ENCODE data around the gene LRRC56. TPM values are rescaled to one million over a fixed set of nuclear protein-coding genes. Genes with fewer than 3 reads are reported as not detected.

The LRRC56 gene
- total and polyA plus RNA-seq, 2 of the 13 experiments (the other 11 are each of a cell fraction or from before 2014, with no cell fraction given): 0.11 to 0.29 TPM

GRCh38 chr11:532986-533585 lies 4.2 kb upstream of the LRRC56 start:
- CTCF ChIA-PET (ENCODE audit: low intra/inter-chr PET ratio, low total read pairs): no interaction called here
- no TSS peak for BruUV-seq (replicated peaks)
- DNase-seq (ENCODE audit: low spot score): no peak

GRCh38 chr11:533586-534395 lies 3.5 kb upstream of the LRRC56 start:
- no peak overlapping the region for H2AFZ ChIP-seq (ENCODE audit: low read length)
- FAIRE-seq (no peak), ATAC-seq (no peak), DNase-seq (ENCODE audit: low spot score) (no peak)
- peaks cover 4% of the 10 kb centered on the region for H3K79me2 ChIP-seq (ENCODE audit: insufficient read depth, low read length)
- no peaks in the 10 kb centered on the region; the same call in 1 of the 2 replicates for H4K20me1 ChIP-seq (ENCODE audit: insufficient read depth, low read length)
- H3K4me2 ChIP-seq (ENCODE audit: low read depth, low read length): peak overlapping the region; percentile 78
- no peak overlapping the region for H3K27ac ChIP-seq (ENCODE audit: extremely low read length, insufficient read depth, low read length)
- BruUV-seq (replicated peaks): TSS peak; percentile 76
- no peaks in the 10 kb centered on the region for H3K27me3 ChIP-seq (ENCODE audit: control insufficient read depth in 1 of 2, insufficient read depth in 2 of 2, low read length in 2 of 2)
- WGBS (ENCODE audit: low lambda C conversion rate): 95% methylated on average over 26 of the region's 37 CpGs
- H3K4me3 ChIP-seq (replicated peaks in 1 of 3; ENCODE audit: insufficient read depth in 1 of 3, low read depth in 2 of 3, low read length in 3 of 3): peak overlapping the region; percentile 93 to 95 (median 95); a peak in 5 of 6 replicates
- intact Hi-C loops (cut with micrococcal nuclease; ENCODE audit: unreplicated experiment): no loop called here
- peak overlapping the region; percentile 82; the same call in 1 of the 2 replicates for H3K9ac ChIP-seq (ENCODE audit: insufficient read depth, low read depth, low read length)
- ChIA-PET CTCF (ENCODE audit: low intra/inter-chr PET ratio, low total read pairs) (no interaction called here), POLR2A (no interaction called here)
- H3K36me3 ChIP-seq (replicated peaks in 1 of 2; ENCODE audit: control insufficient read depth in 1 of 2, insufficient read depth in 2 of 2, low read length in 2 of 2): peaks cover 10 to 19% of the 10 kb centered on the region in 2 experiments; a peak in 4 of 5 replicates
- in situ Hi-C loops (cut with HindIII; ENCODE audit: extremely low pct_ligation_motif_present, low pct_unique_long_range_greater_than_20kb): no loop called here
- no peaks in the 10 kb centered on the region for H3K9me3 ChIP-seq (ENCODE audit: low read length)
- H3K4me1 ChIP-seq (ENCODE audit: insufficient read depth, low read length): peaks cover 32% of the 10 kb centered on the region
- TF ChIP-seq ZSCAN20 (CRISPR knock-in tag; IDR thresholded peaks at IDR 0.05; ENCODE audit: borderline replicate concordance) (no peak), PRDM10 (CRISPR knock-in tag; IDR thresholded peaks at IDR 0.05; ENCODE audit: low read depth) (no peak), ZNF329 (CRISPR knock-in tag; IDR thresholded peaks at IDR 0.05; ENCODE audit: low read depth) (no peak)
- TF ChIP-seq, protein P1, sequence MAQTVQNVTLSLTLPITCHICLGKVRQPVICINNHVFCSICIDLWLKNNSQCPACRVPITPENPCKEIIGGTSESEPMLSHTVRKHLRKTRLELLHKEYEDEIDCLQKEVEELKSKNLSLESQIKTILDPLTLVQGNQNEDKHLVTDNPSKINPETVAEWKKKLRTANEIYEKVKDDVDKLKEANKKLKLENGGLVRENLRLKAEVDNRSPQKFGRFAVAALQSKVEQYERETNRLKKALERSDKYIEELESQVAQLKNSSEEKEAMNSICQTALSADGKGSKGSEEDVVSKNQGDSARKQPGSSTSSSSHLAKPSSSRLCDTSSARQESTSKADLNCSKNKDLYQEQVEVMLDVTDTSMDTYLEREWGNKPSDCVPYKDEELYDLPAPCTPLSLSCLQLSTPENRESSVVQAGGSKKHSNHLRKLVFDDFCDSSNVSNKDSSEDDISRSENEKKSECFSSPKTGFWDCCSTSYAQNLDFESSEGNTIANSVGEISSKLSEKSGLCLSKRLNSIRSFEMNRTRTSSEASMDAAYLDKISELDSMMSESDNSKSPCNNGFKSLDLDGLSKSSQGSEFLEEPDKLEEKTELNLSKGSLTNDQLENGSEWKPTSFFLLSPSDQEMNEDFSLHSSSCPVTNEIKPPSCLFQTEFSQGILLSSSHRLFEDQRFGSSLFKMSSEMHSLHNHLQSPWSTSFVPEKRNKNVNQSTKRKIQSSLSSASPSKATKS (CRISPR knock-in tag; IDR thresholded peaks at IDR 0.05): no peak
- TF ChIP-seq, protein P2, sequence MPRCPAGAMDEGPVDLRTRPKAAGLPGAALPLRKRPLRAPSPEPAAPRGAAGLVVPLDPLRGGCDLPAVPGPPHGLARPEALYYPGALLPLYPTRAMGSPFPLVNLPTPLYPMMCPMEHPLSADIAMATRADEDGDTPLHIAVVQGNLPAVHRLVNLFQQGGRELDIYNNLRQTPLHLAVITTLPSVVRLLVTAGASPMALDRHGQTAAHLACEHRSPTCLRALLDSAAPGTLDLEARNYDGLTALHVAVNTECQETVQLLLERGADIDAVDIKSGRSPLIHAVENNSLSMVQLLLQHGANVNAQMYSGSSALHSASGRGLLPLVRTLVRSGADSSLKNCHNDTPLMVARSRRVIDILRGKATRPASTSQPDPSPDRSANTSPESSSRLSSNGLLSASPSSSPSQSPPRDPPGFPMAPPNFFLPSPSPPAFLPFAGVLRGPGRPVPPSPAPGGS (CRISPR knock-in tag; IDR thresholded peaks at IDR 0.05): peak; percentile 41; the same call in 1 of the 2 replicates

More at GRCh38 chr11:532986-533585, 4.2 kb upstream of the LRRC56 start:
- Histone ChIP-seq H3K4me2 (ENCODE audit: low read depth, low read length) (no peak overlapping the region), H3K79me2 (ENCODE audit: insufficient read depth, low read length) (peaks cover 4% of the 10 kb centered on the region), H3K27ac (ENCODE audit: extremely low read length, insufficient read depth, low read length) (no peak overlapping the region), H3K9me3 (ENCODE audit: low read length) (no peaks in the 10 kb centered on the region), H3K36me3 (replicated peaks in 1 of 2; ENCODE audit: control insufficient read depth in 1 of 2, insufficient read depth in 2 of 2, low read length in 2 of 2) (peaks cover 10 to 19% of the 10 kb centered on the region in 2 experiments; a peak in 4 of 5 replicates), H2AFZ (ENCODE audit: low read length) (no peak overlapping the region), H3K4me3 (replicated peaks in 1 of 3; ENCODE audit: insufficient read depth in 1 of 3, low read depth in 2 of 3, low read length in 3 of 3) (no peak overlapping the region), H3K27me3 (ENCODE audit: control insufficient read depth in 1 of 2, insufficient read depth in 2 of 2, low read length in 2 of 2) (no peaks in the 10 kb centered on the region), H4K20me1 (ENCODE audit: insufficient read depth, low read length) (no peaks in the 10 kb centered on the region; the same call in 1 of the 2 replicates), H3K4me1 (ENCODE audit: insufficient read depth, low read length) (peaks cover 25% of the 10 kb centered on the region), H3K9ac (ENCODE audit: insufficient read depth, low read depth, low read length) (no peak overlapping the region)
- ATAC-seq (no peak), FAIRE-seq (no peak)
- in situ Hi-C loops (cut with HindIII; ENCODE audit: extremely low pct_ligation_motif_present, low pct_unique_long_range_greater_than_20kb) (no loop called here), intact Hi-C loops (cut with micrococcal nuclease; ENCODE audit: unreplicated experiment) (no loop called here)
- TF ChIP-seq AGO1 (IDR thresholded peaks at IDR 0.05; ENCODE audit: low read depth, low read length, poor library complexity, severe bottlenecking) (peak; percentile 35), RBFOX2 (IDR thresholded peaks at IDR 0.05; ENCODE audit: low read depth, low read length) (0 out of 2 replicates have a peak, but pooled peaks have one; percentile 21), KDM6A (CRISPR knock-in tag; IDR thresholded peaks at IDR 0.05; ENCODE audit: low read depth) (no peak), AGO2 (optimal IDR thresholded peaks at IDR 0.05; ENCODE audit: low read depth, low read length) (peak; percentile 17), BCL6 (CRISPR knock-in tag; IDR thresholded peaks at IDR 0.05) (no peak)
- POLR2A ChIA-PET: no interaction called here
- 98% methylated on average over 13 of the region's 33 CpGs for WGBS (ENCODE audit: low lambda C conversion rate)
